ENCODE results near the gene MYB.
A peak's percentile ranks its signal among the peaks of the same experiment; 100 is the strongest.

The MYB gene

GRCh38 chr6:135251498-135252441 lies 70.7 kb downstream of the MYB start:
- peak; percentile 50 for DNase-seq (ENCODE audit: low spot score)

- DNase-seq (ENCODE audit: low spot score): no peak
These were observed 73.4 kb downstream of the MYB start for GRCh38 chr6:135254471-135254870.

- no peak for DNase-seq (ENCODE audit: low spot score)
These were observed 75.8 kb downstream of the MYB start for GRCh38 chr6:135256866-135257265.

GRCh38 chr6:135257631-135258405 lies 76.7 kb downstream of the MYB start:
- no peak for DNase-seq (ENCODE audit: low spot score)

GRCh38 chr6:135258970-135259369 lies 77.9 kb downstream of the MYB start:
- DNase-seq (ENCODE audit: low spot score): no peak

- no peak for DNase-seq (ENCODE audit: low spot score)
These were observed 79.5 kb downstream of the MYB start for GRCh38 chr6:135260612-135261011.

- DNase-seq (ENCODE audit: low spot score): no peak
These were observed 81.0 kb downstream of the MYB start for GRCh38 chr6:135261872-135262725.

GRCh38 chr6:135265278-135265677 lies 84.2 kb downstream of the MYB start:
- no peak for DNase-seq (ENCODE audit: low spot score)

GRCh38 chr6:135266675-135267074 lies 85.6 kb downstream of the MYB start:
- no peak for DNase-seq (ENCODE audit: low spot score)

- no peak for DNase-seq (ENCODE audit: low spot score)
These were observed 86.0 kb downstream of the MYB start for GRCh38 chr6:135267085-135267484.

- DNase-seq (ENCODE audit: low spot score): no peak
These were observed 87.2 kb downstream of the MYB start for GRCh38 chr6:135268263-135268662.

GRCh38 chr6:135268740-135269139 lies 87.6 kb downstream of the MYB start:
- DNase-seq (ENCODE audit: low spot score): no peak
